Stimulated activated CD4-positive, alpha-beta T cell treated with anti-CD3 and anti-CD28 coated beads, Interleukin-4, amount 100 ng/mL, for 48 hours (primary cell): ENCODE data around the gene WDR93.

Source experiments
- DNase-seq, 2 donors: peaks; one replicate each; pipeline ENCODE4 v3.0.0-alpha.2; 2020; ENCODE audit warnings: low read depth in 2 of 2

WDR93 gene

DNA sequence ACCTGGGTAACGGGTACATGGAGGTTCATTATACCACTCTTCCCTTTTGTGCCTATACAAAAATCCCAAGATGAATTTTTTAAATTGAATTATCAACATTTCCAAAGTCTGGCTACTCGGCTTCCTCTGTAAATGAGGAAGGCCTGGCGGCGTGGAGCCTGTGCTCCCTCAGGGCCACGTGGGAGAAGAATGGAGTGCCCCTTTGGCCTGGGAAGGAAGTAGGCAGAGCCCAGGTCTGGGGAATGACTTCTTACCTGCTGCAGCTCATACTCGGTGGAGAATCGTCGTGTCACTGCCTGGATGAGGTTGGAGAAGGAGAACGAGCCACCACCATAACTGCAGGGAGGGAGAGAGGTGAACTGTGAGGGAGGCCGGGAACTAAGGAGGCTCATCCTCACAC is 99.6 kb downstream of the WDR93 start:
- no peak for DNase-seq

DNA sequence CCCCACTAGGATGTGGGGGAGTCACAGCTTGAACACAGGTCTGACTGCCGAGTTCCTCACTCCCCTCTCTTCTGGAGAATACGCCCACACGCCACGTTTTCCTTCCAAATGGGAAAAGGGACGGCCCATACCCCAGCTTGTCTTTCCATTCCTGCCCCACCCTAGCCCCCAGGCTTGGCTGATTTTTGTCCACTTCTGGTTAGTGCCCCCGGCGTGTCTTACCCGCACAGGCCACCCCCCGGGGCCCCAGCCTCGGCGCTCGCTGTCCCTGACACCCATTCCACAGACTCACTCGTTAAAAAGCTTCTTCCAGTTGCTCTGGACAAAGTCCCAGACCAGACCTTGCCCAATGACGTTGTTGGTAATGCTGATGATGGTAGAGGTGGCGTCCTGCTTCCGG is 100.0 kb downstream of the WDR93 start:
- DNase-seq, result no peak

GRCh38 chr15:89792106-89792805 is 101.6 kb downstream of the WDR93 start:
- no peak for DNase-seq
